Motor neuron (in vitro differentiated cells): ENCODE data around the gene GRID1. TPM values are rescaled to one million over a fixed set of nuclear protein-coding genes. Genes with fewer than 3 reads are reported as not detected.

Source experiments
- ATAC-seq, 8 experiments: fragments of 200-7000 bp; cut with Tn5 transposase; replicated peaks in 6 of 8; 2 replicates each; pipeline ENCODE4 v1.8.0; 2021; ENCODE audit warnings: mild to moderate bottlenecking in 8 of 8, moderate library complexity in 8 of 8
- H3K27ac ChIP-seq, 2 donors: fragments of 250-450 bp; sonication (Bioruptor Pico); 2 replicates each; pipeline ENCODE4 v1.9.0; 2021; ENCODE audit warnings: antibody characterized with exemption in 2 of 2, mild to moderate bottlenecking in 2 of 2, moderate library complexity in 1 of 2
- H3K4me1 ChIP-seq, 2 donors: fragments of 250-450 bp; sonication (Bioruptor Pico); replicated peaks in 1 of 2; 2 replicates each; pipeline ENCODE4 v1.6.1; 2021; ENCODE audit warnings: antibody characterized with exemption in 2 of 2, mild to moderate bottlenecking in 2 of 2, moderate library complexity in 1 of 2
- H3K4me3 ChIP-seq, 5 donors: fragments of 250-450 bp; sonication (Bioruptor Pico); 2 replicates each; pipeline ENCODE4 v1.9.0; 2021; ENCODE audit warnings: antibody characterized with exemption in 5 of 5, mild to moderate bottlenecking in 5 of 5, moderate library complexity in 4 of 5
- WGBS, 10 experiments: fragments of 450-650 bp; shearing (Covaris generic); methylation state at CpG; one replicate each; pipeline ENCODE4 v1.0.0; 2022; 5-methylcytosine and 5-hydroxymethylcytosine counted together
- in situ Hi-C, 9 experiments: fragments of 400-800 bp; cut with MboI; loops; one replicate each; pipeline ENCODE4 v1.15.0; 2021; ENCODE audit warnings: low sequenced_read_pairs in 9 of 9, low pct_unique_long_range_greater_than_20kb in 2 of 9; ENCODE audit not compliant: unreplicated experiment in 9 of 9
- total RNA-seq, 8 experiments: library from RNA; unstranded; fragments of 300-600 nt; gene quantifications; 2 replicates each; pipeline versions ENCODE4 v1.2.3 to v1.2.4, GENCODE V29; 2022

GRID1 gene
- total RNA-seq, 8 experiments from 2014 or later, result 0.15 to 10.0 (median 6.0) TPM

DNA sequence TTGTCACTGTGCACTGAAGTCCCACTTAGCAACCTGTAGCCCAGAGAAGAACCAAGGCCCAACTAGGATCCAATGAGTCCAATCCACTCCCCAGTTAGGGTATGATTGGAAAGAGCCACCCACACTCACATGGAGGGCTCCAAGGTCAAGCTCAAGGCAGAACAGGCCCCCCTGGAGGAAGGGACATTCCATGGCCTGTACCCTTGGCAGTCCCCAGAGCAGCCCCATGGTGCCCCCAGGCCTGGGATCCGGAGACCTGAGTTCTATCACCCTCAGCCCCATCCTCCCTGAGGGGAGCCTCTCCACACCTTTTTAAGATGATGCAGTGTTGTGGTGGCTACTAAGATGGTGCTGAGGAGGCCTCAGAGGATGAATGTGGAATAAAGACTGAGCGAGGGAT is 231.4 kb downstream of the GRID1 start:
- H3K4me3 ChIP-seq, result no peak overlapping the region
- no peak for ATAC-seq
- no peak overlapping the region for H3K27ac ChIP-seq
- 40 to 100% (median 100%) methylated on average over 1 of the region's 2 CpGs; no CpG with 5 or more reads in 7 of the 10 experiments for WGBS, 10 experiments
- H3K4me1 ChIP-seq, result peaks cover 0 to 4% of the 10 kb centered on the region in 2 donors
- in situ Hi-C loops, result no loop called here

DNA sequence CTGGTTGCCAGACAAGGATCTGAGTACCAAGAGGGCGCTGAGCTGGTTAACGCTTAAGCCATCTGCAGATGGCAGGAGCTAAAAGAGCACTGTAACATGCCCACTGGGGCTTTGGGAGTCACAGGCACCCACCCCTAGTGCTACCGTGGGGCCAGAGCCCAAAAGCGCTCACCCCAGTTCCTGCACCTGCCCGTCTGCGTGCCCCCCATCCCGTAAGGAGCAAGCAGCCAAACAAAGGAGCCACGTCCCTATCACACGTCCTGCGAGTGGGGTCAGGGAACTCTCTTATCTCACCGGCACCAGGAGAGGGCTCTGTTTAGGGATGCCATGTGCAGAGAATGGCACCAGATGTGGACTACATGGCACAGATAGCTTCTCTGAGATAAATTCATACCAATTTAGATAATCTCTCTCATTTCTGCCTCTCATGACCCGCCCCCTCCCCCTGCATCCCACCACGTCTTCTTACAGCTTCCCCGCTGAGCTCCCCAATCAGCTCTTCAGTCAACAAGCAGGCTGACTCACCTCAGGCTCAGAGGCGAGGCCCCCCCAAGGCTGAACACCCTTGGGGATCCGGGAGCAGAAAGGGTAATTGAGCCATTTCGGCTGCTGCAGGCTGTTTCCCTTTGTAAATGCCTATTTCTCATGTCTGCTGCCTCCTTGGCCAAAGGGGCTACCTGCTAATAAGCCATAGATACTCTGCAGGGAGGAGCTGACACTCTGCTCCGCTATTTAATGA is 235.7 kb downstream of the GRID1 start:
- 29 to 100% (median 94%) methylated on average over 1 to 3 of the region's 18 CpGs; no CpG with 5 or more reads in 6 of the 10 experiments for WGBS, 10 experiments

DNA sequence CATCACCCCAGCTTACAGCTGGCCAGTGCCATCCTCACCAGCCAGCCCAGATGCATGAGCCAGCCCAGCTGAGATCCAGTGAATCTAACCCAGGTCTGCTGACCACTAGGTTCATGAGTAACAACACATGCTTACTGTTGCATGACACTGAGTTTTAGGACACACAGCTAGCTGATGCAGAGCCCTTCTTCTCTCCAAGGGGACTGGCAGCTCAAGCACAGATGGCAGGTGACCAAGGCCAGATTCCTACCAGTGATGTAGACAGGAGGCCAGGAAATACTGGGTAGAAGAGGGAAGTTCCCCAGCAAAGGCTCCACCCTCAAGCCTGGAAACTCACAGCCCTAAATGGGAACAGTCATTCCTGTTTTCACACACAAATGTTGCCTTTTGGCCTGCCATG is 236.6 kb downstream of the GRID1 start:
- no peak for ATAC-seq
- no peak overlapping the region for H3K27ac ChIP-seq
- no peak overlapping the region for H3K4me3 ChIP-seq
- H3K4me1 ChIP-seq, result peaks cover 0 to 7% of the 10 kb centered on the region in 2 donors
- in situ Hi-C loops, result no loop called here

More for the DNA sequence above, 235.7 kb downstream of the GRID1 start:
- in situ Hi-C loops, result no loop called here
- Histone ChIP-seq H3K4me3 (no peak overlapping the region), H3K27ac (no peak overlapping the region), H3K4me1 (peaks cover 0 to 7% of the 10 kb centered on the region in 2 donors)
- ATAC-seq, result peak in 1 of 8 experiments; percentile 37

DNA sequence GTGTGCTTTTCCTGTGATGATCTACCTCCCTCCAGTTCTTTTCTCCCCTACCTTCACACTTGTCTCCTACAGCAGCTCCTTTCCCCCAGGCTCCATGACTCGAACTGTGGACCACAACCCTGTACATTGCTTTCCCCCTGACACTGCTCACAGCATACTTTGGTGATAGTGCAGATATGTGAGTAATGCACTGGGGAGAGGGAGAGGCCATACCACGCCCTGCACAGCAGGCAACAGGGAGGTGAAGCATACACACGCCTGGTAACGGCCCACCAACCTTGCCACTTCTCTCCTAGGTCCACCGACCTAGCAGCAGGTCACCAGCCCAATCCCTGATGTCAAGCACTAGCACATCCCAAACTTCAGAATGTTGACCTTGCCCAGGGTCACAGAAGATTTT is 238.2 kb downstream of the GRID1 start:
- in situ Hi-C loops, result no loop called here
- Histone ChIP-seq H3K4me3 (no peak overlapping the region), H3K4me1 (peaks cover 5 to 13% of the 10 kb centered on the region in 2 donors), H3K27ac (no peak overlapping the region)
- peak in 2 of 8 experiments; percentile 16 to 54 for ATAC-seq
- 0 to 100% (median 85%) methylated on average over 1 to 4 of the region's 5 CpGs; no CpG with 5 or more reads in 4 of the 10 experiments for WGBS, 10 experiments

DNA sequence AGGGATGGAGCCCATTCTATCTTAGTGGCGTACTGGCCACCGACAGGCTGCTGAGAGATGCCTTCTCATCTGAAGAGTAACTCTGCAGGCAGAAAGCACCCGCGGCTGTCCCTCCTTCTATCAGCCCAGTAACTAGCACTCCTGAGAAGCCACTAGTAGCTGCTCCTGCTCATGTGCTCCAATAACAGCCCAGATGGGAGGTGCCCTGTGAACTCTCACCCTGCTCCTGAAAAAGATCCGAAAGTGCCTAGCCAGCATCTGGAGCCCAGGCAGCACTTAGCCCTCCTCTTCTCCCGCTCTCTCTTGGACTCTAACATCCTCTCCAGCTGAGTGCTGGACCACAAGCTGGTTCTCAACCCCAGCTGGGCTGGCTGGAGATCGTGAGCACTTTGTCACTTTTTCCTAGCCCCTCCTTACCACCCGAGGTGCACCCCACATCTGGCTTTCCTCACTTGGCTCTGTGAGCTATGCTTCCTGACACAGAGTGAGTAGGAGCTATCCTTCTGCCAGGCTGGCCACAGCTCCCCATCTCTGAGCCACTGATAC is 239.2 kb downstream of the GRID1 start:
- in situ Hi-C loops, result no loop called here
- no peak overlapping the region for H3K27ac ChIP-seq
- WGBS, 10 experiments, result 26 to 85% (median 40%) methylated on average over 1 to 5 of the region's 8 CpGs; no CpG with 5 or more reads in 5 of the 10 experiments
- H3K4me3 ChIP-seq, result no peak overlapping the region
- peaks cover 6 to 13% of the 10 kb centered on the region in 2 donors for H3K4me1 ChIP-seq
- no peak for ATAC-seq

DNA sequence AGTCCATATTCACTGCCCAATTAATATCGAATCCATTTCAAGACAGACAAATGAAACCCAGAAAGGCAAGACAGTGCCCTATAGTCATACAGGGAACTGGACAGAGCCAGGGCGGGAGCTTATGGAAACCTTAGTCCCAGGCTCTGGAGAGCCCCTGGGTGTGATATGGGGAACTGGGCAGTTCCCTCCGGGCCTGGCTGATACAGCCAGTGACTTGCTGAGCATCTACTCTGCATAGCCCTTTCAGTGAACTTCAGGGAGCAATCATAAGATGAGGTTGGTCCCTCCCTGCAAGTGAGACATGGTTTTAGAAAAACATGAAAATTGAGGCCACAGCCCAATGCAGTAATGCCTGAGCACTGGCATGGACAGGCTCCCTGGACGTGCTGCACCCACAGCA is 241.9 kb downstream of the GRID1 start:
- ATAC-seq, result peak in 3 of 8 experiments; percentile 31 to 94 (median 90)
- 0 to 91% (median 58%) methylated on average over 1 to 4 of the region's 4 CpGs; no CpG with 5 or more reads in 2 of the 10 experiments for WGBS, 10 experiments
- peaks cover 6 to 9% of the 10 kb centered on the region in 2 donors for H3K4me1 ChIP-seq
- H3K27ac ChIP-seq, result no peak overlapping the region
- in situ Hi-C loops, result no loop called here
- H3K4me3 ChIP-seq, result no peak overlapping the region

DNA sequence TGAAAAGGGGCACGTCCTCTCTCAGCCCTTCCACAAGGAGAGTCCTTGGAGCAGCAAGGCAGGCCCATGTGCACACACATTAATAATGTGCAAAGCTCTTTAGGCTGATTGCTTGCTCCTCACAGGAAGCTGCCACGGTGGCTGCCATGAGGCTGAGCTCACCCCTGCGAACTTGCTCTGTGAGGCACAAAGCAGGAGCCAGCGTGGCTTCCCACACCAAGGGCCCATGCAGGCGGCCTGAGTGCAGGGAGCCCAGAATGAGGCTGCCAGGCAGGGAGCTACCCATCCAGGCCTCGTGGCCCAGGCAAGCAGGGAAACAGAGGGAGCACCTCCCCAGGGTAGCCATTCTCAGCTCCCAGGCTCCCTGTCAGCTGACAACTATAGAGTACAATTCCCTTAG is 242.9 kb downstream of the GRID1 start:
- peak in 4 of 8 experiments; percentile 35 to 88 (median 74) for ATAC-seq
- in situ Hi-C loops, result no loop called here

DNA sequence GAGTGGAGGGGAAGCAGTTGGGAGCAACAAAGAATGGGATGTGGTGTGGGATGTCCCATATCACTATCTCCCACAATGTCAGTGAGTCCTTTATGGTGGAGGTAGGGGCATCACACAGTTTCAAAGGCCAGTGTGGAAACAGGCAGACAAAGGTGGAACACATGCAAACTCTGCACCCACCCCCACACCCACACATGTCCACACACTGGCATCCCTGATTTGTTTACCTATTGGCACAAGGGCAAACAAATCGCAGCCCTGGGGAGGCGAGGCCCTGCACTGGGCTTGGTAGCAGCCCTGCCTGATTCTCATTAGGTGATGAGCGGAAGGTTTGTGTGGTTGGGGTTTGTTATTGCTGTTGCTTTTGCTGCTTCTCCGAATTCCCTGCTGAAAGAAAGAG is 243.3 kb downstream of the GRID1 start:
- H3K4me1 ChIP-seq, result peaks cover 6 to 9% of the 10 kb centered on the region in 2 donors
- in situ Hi-C loops, result no loop called here
- 80 to 100% (median 100%) methylated on average over 1 of the region's 4 CpGs; no CpG with 5 or more reads in 7 of the 10 experiments for WGBS, 10 experiments
- ATAC-seq, result no peak
- no peak overlapping the region for H3K27ac ChIP-seq
- no peak overlapping the region for H3K4me3 ChIP-seq

More for the DNA sequence above, 242.9 kb downstream of the GRID1 start:
- no peak overlapping the region for H3K4me3 ChIP-seq
- peaks cover 6 to 9% of the 10 kb centered on the region in 2 donors for H3K4me1 ChIP-seq
- no peak overlapping the region for H3K27ac ChIP-seq
- 30 to 83% (median 41%) methylated on average over 1 to 4 of the region's 6 CpGs; no CpG with 5 or more reads in 6 of the 10 experiments for WGBS, 10 experiments

DNA sequence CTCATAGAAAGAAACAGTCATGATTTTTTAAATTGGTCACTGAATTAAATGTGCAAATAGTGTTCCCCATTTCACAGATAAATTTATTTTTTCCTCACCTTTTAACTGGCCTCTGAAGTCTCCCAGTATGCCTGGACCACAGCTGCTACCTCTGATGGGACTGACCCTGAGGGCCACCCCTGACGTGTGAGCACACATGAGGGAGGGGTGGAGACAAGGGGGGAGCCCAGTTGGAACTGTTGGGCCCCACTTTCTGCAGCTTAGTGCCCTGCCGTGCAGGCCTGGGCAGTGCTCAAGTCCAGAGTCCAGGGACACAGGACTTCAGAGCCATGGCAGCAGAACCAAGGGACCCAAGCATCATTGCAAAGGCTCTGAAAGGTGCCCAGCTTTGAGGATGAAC is 243.9 kb downstream of the GRID1 start:
- H3K4me1 ChIP-seq, result peaks cover 6 to 9% of the 10 kb centered on the region in 2 donors
- no peak for ATAC-seq
- H3K4me3 ChIP-seq, result no peak overlapping the region
- WGBS, 10 experiments, result 0 to 80% (median 50%) methylated on average over 1 to 2 of the region's 2 CpGs; no CpG with 5 or more reads in 6 of the 10 experiments
- no peak overlapping the region for H3K27ac ChIP-seq
- in situ Hi-C loops, result no loop called here

DNA sequence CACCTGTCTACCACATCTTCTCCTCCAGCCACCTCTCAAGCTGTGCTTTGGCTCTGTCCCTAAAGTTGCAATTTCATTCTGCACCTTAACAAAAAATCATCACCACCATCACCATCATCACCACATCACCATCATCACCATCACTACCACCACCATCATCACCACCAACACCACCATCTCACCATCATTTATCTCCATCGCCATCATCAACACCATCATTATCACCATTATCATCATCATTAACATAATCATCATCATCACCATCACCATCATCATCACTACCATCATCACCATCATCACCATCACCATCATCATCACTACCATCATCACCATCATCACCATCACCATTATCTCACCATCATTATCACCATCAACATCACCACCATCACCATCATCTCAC is 245.4 kb downstream of the GRID1 start:
- 17 to 100% (median 60%) methylated on average over 1 of the region's 1 CpG; no CpG with 5 or more reads in 4 of the 10 experiments for WGBS, 10 experiments
- no peak for ATAC-seq
- in situ Hi-C loops, result no loop called here
- peaks cover 6% of the 10 kb centered on the region in 2 donors for H3K4me1 ChIP-seq
- no peak overlapping the region for H3K4me3 ChIP-seq
- H3K27ac ChIP-seq, result no peak overlapping the region

DNA sequence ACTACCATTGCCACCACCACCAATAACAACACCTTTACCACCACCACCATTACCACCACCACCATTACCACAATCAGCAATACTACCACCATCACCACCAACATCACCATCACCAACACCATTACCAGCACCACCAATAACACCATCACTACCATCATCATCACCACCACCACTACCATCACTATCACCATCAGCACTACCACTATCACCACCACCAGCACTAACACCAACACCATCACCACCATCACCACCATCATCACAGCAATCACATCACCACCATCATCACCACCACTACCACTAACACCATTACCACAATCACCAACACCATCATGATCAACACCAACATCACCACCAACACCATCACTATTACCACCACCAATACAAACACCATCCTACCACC is 249.5 kb downstream of the GRID1 start:
- in situ Hi-C loops, result no loop called here
- ATAC-seq, result no peak

DNA sequence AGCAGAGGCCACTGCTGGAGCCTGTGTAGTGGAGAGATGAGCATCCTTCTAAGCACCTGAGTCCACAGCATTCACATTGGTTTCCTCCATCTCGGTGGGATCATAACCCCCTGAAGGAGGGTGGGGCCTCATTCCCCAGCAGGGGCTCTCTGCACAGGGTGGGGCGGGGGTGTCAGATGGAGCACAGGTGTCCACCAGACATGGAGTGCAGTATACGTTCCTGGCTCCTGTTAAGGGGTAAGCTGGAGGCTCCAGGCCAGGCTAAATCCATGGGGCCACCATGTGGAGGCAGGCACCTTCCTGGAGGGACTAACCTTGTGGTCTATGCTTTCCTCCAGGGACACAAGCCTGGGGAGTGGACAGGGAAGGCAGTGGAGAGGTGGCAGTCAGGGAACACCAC is 252.6 kb downstream of the GRID1 start:
- no peak overlapping the region for H3K4me3 ChIP-seq
- no peaks in the 10 kb centered on the region for H3K4me1 ChIP-seq
- no peak for ATAC-seq
- WGBS, 10 experiments, result 71% methylated on average over 1 of the region's 3 CpGs; no CpG with 5 or more reads in 9 of the 10 experiments
- in situ Hi-C loops, result no loop called here
- no peak overlapping the region for H3K27ac ChIP-seq

More for the DNA sequence above, 249.5 kb downstream of the GRID1 start:
- no peaks in the 10 kb centered on the region for H3K4me1 ChIP-seq
- H3K27ac ChIP-seq, result no peak overlapping the region
- H3K4me3 ChIP-seq, result no peak overlapping the region

DNA sequence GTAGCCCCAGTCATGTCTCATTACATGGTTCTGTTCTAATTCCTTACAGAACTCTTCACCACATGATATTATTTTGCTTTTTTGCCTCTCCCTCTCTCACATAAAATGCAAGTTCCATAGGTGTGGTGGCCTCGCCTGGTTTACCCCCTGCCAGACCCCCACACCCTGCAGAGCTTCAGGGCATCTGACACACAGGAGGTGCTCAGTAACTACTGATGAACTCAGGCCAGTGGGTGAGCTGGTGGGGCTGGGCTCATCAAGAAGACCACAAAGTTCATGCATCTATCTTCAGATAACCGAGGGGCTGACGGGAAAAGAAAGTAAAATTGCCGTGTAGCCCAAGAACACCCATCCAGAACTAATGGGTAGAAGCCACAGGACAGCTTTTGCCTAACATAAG is 253.1 kb downstream of the GRID1 start:
- WGBS, 10 experiments, result 60 to 100% (median 81%) methylated on average over 1 to 3 of the region's 4 CpGs; no CpG with 5 or more reads in 6 of the 10 experiments
- Histone ChIP-seq H3K4me1 (no peaks in the 10 kb centered on the region), H3K27ac (no peak overlapping the region), H3K4me3 (no peak overlapping the region)
- no peak for ATAC-seq
- in situ Hi-C loops, result no loop called here
